CD4-positive, alpha-beta T cell treated with Interleukin-4 for 4 hours (primary cell): Measurements from ENCODE around the gene FBN3.
"Not testable (repeated sequence)": the region's sequence is repeated elsewhere in the genome, so short reads cannot be mapped to it uniquely, and the experiment has no call there.

Experiments used
- DNase-seq: peaks from one replicate; pipeline ENCODE4 v3.0.0-alpha.2; 2020

FBN3 gene

DNA sequence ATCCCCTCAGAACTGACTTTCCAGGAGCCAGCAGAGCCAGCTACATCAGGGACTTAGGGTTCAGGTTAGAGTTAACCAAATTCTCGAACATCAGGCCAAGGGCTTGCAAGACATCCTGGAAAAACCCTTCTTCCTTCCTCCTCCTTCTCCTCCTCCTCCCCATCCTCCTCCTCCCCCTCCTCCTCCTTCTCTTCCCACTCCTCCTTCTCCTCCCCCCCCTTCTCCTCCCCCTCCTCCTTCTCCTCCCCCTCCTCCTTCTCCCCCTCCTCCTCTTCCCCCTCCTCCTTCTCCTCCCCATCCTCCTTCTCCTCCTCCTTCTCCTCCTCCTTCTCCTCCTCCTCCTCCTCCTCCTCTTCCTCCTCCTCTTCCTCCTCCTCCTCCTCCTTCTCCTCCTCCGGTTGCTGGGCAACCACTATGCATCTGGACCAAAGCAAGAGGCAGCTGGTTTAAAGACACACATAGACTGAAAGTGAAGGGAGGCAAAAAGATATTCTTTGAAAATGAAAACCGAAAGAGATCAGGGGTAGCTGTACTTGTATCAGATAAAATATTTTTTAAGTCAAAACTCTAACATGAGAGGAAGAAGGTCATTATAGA is 102.7 kb downstream of the FBN3 start:
- no peak for DNase-seq

DNA sequence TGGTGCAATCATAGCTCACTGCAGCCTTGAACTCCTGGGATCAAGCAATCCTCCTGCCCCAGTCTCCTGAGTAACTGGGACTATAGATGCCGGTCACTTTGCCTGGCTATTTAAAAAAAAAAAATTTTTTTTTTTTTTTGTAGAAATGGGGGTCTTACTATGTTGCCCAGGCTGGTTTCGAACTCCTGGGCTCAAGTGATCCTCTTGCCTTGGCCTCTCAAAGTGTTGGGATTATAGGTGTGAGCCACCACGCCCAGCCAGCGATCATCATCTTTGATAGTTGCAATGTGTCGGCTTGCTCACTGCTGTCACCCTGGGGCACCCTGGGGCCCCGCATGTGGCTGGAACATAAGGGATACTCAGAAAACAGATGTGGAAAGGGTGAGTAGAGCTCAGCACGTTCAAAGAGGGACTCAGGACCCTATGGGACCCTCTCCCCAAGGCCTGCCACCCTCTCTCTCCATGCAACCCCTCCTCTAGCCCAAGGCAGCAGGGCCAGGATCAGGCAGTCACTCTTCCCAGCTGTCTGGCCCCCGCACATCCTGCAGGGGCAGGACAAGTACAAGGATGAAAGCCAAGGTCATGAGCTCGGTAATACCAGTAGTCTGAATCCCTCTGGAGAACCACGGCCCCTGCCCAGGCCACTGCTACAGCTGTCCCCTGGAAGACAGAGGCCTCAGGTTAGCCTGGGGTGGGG is 103.4 kb downstream of the FBN3 start:
- DNase-seq = no peak

DNA sequence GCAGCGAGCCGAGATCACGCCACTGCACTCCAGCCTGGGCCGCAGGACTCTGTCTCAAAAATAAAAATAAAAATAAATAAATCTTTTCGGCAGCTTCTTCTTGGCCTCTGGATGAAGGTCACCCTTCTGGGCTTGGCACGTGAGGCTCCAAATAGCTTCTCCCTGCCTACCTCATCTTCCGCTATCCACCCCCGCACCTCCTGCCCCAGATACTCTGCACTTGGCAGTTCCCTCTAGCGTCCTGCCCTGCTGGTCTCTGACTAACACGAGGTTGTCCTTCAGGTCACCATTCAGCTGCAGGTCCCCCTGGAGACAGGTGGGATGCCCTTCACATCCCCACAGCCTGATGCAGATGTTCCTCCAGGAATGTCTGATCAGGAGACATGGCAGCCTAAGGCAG is 105.4 kb downstream of the FBN3 start:
- DNase-seq = no peak

DNA sequence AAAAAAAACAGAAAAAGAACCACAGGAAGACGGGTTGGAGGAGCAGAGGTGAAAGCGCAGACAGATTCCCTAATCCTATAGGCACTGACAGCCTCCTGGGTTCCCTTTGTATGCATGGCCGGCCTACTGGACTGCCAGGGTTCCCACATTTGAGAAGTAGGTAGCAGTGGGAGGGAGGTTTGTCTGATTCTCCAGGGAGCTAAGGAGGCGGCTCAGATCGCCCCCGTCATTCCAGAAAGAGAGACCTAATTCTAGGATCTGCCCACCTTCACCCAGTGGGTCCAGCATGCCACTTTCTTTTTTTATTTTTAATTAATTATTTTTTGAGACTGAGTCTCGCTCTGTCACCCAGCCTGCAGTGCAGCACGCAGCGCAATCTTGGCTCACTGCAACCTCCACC is 106.5 kb downstream of the FBN3 start:
- DNase-seq = no peak

DNA sequence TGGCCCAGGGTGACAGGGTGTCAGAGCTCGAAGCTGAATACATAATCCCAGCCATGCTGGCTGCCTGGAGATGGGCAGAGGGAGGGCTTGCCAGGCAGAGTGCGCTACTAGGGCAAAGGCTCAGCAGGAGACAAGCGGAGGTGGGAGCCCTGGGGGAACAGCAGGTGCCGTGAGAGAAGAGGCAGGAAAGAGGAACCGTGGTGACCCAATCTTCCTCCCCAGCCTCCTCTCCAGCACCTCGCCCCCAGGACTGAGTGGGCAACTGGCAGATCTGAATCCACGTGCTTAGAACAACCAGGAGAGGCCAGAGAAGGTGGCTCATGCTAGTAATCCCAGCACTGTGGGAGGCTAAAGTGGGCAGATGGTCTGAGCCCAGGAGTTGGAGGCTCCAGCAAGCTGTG is 107.9 kb downstream of the FBN3 start:
- DNase-seq = no peak

DNA sequence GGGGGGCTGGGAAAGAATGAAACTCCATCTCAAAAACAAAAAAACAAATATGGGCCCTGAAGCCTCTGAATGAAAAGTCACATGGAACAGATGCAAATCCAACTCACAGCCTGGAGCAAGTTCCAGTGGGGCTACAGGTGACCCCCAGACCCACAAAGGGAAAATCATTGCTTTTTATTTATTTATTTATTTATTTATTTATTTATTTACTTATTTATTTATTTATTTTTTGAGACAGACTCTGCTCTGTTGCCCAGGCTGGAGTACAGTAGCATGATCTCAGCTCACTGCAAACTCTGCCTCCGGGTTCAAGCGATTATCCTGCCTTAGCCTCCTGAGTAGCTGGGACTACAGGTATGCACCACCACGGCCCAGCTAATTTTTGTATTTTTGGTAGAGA is 110.2 kb downstream of the FBN3 start:
- DNase-seq = no peak

DNA sequence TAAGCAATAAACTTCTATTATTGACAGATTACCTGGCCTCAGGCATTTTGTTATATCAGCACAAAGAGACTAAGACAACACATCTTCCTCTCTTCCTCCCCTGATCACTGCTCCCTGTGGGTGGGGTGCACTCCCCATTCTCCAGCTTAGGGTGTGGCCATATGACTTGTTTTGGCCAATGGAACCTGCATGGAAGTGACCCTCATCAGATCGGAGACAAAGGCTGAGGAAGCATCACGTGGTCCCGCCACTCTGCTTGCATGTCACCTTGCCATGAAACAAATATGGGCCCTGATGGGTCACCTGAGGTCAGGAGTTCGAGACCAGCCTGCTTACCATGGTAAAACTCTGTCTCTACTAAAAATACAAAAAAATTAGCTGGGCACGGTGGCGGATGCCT is 110.6 kb downstream of the FBN3 start:
- no peak for DNase-seq

DNA sequence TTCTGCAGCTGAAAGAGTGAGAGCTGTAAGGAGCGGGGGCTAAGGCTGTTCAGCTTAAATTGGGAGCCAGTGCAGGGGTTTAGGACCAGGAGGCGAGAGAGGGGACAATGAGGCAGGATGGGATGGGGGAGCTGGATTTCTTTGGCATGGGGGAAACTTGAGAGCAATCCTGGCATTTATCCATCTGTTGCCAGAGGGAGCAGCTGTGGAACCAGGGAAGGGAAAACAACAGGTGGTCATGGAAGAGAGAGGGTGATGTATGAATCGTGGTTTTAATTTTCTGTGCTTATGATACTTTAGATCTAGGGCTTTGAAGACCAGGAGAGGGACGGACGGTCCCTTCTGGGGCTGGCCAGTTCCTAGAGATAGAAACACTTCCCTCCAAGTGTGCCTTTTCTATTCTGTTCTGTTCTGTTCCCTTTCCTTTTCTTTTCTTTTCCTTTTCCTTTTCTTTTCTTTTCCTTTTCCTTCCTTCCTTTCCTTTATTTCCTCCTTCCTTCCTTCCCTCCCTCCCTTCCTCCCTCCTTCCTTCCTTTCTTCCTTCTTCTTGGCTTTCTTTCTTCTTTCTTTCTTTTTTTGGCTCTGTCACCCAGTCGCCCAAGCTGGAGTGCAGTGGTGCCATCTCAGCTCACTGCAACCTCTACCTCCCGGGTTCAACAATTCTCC is 112.8 kb downstream of the FBN3 start:
- DNase-seq = no peak

DNA sequence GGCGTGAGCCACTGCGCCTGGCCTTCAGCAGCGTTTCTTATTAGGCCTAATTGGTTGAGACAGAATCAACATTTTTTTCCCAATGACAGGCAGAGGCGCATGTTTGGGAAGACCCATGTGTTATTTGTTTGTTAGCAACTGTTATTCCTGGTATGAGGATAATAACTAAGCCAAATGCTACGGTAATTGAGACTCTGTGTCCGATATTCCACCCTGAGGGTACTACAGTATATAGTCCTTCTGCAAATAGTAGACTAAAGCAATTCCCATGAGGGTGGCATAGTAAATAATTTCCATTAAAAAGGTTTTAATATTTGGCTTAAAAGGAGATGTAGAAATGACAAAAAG is 115.2 kb downstream of the FBN3 start:
- DNase-seq = no peak

DNA sequence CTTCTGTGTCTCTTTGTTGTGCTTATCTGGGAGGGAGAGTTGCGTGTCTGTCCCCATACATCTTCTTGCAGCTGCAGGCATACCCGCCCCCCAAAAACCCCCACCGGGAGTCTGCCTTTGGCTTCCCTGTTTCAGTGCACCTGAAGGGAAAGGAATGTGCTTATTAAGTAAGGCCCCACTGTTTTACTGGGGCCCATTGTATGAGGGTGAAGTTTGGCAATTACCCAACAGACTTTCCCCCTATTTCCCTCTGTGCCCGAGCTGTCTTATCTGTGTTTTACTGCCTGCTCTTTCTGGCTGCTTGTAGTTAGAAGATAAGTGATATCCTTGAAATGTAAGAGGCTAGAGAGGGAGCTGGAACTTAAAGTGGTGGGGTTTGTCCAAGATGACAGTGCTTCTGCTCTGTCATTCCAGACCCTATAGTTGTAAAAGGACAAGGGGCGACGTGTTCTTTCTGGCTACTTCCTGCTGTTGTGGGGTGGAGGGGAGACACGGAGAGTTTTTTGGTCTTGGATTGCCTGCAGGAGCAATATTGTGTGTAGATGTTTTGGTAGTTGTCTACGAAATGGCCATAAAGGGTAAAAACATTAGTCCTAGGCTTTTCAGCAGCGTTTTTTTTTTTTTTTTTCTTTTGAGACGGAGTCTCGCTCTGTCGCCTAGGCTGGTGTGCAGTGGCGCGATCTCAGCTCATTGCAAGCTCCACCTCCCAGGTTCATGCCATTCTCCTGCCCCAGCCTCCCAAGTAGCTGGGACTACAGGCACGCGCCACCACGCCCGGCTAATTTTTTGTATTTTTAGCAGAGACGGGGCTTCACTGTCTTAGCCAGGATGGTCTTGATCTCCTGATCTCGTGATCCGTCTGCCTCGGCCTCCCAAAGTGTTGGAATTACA is 115.9 kb downstream of the FBN3 start:
- DNase-seq = not testable (repeated sequence)

DNA sequence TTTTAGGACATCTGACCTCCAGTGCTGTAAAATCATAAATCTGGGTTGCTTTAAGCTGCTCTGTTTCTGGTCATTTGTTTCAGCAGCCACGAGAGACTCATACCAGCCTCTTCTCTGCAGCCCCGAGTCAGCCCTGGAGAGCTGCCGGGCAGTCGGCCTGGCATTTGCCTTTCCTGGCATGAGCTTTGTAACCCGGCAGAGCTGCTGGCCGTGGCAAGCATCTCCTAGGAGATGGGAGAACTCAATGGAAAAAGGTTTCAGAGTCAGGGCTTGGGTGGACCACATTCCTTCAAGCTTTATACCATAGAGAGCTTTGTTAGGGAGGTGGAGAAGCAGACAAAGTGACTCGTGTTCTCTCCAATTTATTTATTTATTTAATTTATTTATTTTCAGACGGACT is 118.4 kb downstream of the FBN3 start:
- DNase-seq = no peak

DNA sequence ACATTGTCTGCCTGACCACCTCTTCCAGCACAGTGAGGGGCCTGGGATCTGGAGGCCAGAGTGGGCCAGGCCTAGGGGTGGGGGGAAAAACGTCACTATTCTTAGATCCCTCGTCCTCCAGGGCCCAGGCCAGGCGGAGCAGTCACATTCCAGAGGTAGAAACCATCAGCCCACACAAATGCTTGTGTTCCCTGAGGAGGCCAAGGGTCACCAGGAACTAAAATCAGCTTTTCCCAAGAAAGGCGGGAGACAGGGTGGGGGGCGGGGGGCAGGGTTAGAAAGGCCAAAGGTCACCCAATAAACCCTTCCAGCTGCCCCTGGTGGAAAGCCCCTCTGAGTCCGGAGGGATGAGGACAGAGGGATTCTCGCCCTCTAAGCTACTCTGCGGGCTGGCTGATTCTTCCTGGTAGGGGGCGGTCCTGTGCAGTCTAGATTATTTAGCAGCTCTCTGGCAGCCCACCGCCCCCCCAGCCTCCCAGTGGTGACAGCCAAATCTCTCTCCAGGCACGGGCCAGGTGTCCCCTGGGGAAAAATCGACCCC is 120.4 kb downstream of the FBN3 start:
- DNase-seq = no peak

DNA sequence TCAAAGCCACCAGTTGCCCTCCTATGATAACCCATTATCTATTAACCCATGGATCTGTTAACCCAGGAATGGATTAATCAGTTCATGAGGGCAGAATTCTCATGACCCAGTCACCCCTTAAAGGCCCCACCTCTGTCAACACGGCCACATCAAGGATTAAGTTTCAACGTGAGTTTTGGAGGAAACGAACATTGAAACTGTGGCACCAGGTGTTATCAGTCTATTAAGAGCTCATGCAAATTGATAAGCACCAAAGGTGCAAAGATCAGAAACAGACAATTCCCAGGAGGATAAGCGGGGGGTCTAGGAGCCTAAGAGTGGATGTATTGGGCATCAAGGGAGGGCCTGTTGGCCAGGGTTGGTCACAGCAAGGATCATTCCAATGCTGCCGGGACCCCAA is 124.1 kb downstream of the FBN3 start:
- DNase-seq = no peak

DNA sequence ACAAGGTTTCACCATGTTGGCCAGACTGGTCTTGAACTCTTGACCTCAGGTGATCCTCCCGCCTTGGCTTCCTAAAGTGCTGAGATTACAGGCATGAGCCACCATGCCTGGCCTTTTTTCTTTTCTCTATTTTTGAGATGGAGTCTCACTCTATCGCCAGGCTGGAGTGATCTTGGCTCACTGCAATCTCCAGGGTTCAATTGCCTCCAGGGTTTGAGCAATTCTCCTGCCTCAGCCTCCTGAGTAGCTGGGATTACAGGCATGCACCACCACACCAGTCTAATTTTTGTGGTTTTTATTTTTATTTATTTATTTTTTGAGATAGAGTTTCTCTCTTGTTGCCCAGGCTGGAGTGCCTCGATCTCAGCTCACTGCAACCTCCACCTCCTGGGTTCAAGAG is 125.1 kb downstream of the FBN3 start:
- DNase-seq = not testable (repeated sequence)

DNA sequence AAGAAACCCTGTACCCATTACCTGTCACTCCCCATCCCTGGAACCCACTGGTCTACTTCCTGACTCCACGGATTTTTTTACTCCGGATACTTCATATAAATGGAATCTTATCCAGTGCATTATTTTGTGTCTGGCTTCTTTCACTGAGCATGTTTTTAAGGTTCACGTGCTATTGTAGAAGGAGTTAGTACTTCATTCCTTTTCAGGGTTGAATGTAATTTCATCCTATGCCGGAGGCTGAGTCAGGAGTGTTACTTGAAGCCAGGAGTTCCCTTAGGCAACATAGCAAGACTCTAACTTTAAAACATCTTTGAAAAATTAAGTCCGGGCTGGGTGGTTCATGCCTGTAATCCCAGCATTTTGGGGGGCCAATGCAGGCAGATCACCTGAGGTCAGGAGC is 126.0 kb downstream of the FBN3 start:
- DNase-seq = no peak

DNA sequence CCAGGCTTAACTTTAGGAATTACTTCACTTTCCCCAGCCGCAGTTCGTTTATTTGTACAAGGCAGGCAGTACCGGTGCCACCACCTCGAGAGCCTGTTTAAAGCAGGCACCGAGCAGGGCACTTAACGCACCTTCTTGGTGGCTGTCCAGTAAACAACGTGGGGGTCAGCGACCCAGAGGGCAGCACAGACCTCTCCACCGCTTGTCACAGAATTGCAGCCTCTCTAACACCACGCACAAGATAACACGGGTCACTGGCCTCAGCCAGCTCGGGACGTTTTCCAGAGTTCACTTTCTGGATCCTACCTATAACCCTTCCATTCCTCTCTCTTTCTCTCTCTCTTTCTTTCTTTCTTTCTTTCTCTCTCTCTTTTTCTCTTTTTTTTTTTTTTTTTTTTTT is 127.1 kb downstream of the FBN3 start:
- no peak for DNase-seq

DNA sequence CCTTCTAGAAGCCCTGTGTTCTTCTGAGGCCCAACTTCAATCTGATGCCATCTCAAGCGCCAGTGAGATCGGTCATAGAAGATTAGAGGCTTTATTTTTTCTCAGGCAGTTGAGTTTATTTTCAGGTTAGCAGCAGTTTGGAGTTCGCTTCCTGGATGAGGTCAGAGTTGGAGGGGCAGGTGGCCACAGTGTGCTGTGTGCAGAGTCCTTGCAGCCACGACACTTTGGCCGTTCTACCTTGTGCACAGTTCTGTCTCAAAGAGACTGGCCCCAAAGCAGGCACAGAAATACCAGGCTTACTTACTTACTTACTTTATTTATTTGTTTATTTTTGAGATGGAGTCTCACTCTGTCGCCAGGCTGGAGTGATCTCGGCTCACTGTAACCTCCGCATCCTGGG is 128.0 kb downstream of the FBN3 start:
- DNase-seq = no peak

DNA sequence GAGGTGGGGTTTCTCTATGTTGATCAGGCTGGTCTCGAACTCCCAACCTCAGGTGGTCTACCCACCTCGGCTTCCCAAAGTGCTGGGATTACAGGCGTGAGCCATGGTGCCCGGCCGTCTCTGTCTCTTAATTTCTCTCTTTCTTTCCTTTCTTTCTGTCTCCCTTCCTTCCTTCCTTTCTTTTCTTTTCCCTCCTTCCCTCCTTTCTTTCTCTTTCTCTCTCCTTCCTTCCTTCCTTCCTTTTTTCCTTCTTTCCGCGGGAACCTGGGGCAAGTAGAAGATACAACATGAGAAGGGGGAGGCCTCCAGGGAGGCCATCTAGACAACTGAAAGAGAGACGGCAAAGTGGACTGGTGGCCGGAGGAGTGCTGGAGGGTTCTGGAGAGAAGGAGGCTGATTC is 128.7 kb downstream of the FBN3 start:
- no peak for DNase-seq

DNA sequence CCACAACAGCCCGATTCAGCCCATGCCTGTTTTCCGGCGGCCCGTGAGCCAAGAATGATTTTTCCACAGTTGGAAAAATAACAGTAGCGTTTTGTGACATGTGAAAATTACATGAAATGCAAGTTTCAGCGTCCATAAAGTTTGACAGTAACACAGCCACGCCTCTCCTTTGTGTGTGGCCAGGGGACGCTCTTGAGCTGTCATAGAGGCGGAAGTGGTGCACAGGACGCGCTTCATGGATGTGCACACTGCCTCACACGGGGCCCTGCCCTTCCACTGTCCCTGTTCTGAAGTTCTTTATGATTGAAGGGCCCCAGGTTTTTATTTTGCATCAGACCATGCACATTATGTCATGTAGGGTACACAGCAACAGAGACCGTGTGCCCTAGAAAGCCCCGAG is 131.6 kb downstream of the FBN3 start:
- peak; percentile 43 for DNase-seq
